K562 (cell line): Measurements from ENCODE around the gene KRTAP5-11. TPM values are rescaled to one million over a fixed set of nuclear protein-coding genes. Genes with fewer than 3 reads are reported as not detected.
"Not testable (repeated sequence)": the region's sequence is repeated elsewhere in the genome, so short reads cannot be mapped to it uniquely, and the experiment has no call there.

Source experiments
- ATAC-seq: fragments of 200-7000 bp; cut with Tn5 transposase; 3 replicates; pipeline ENCODE4 v1.9.1; 2020; ENCODE audit warnings: moderate library complexity
- BruUV-seq: library from RNA; stranded (reverse); fragments of 400-500 nt; replicated peaks from 2 replicates; lab custom pipeline; 2021; lab: Mats Ljungman, UMichigan
- CTCF ChIA-PET: fragments of 300-600 bp; formaldehyde crosslinking; extraction: SDS; loops from one replicate; lab custom pipeline; 2021; ENCODE audit warnings: low intra/inter-chr PET ratio; lab: Yijun Ruan, JAX
- POLR2A ChIA-PET: fragments of 300-600, 350-650 bp; sonication (Branson Sonifier 250); formaldehyde crosslinking; extraction: SDS; loops from one replicate; lab custom pipeline; 2021; ENCODE audit warnings: antibody characterized with exemption, inconsistent platforms; lab: Yijun Ruan, JAX
- DNase-seq, 4 experiments: peaks; one replicate each; pipeline versions ENCODE4 v3.0.0 to v3.0.0-alpha.2; 2011 to 2018; ENCODE audit warnings: low spot score in 3 of 4, mixed read lengths in 3 of 4; ENCODE audit errors: extremely low read depth in 1 of 4
- FAIRE-seq: peaks from 2 replicates; lab custom pipeline; 2011; peaks lifted over from hg19 to GRCh38; lab: Jason Lieb, UNC
- H2AFZ ChIP-seq: 2 replicates; pipeline ENCODE4 v1.6.0; 2011; ENCODE audit warnings: low read depth, low read length, control low read depth, inconsistent platforms
- H3K27ac ChIP-seq: fragments of 200-600 bp; 3 replicates; pipeline ENCODE4 v1.8.0; 2011; ENCODE audit warnings: low read depth, mild to moderate bottlenecking, control low read depth, inconsistent platforms, low read length, moderate library complexity, mixed read lengths; ENCODE audit errors: extremely low read depth
- H3K27me3 ChIP-seq, 2 experiments: fragments of 300-600 bp in 1 of 2; 2 replicates in 1 of 2; 3 replicates in 1 of 2; pipeline versions ENCODE4 v1.6.0 to v1.8.0; 2011; ENCODE audit warnings: inconsistent platforms in 2 of 2, low read length in 2 of 2, mild to moderate bottlenecking in 1 of 2, mixed read lengths in 1 of 2, moderate library complexity in 1 of 2; ENCODE audit not compliant: control insufficient read depth in 2 of 2, insufficient read depth in 2 of 2
- H3K36me3 ChIP-seq: fragments of 300-600 bp; 3 replicates; pipeline ENCODE4 v1.8.0; 2011; ENCODE audit warnings: mild to moderate bottlenecking, low read length, inconsistent platforms; ENCODE audit not compliant: control insufficient read depth, insufficient read depth
- H3K4me1 ChIP-seq, 2 experiments: fragments of 200-600 bp in 1 of 2; replicated peaks in 1 of 2; 2 replicates in 1 of 2; 3 replicates in 1 of 2; pipeline versions ENCODE4 v1.5.1 to v1.8.0; 2011; ENCODE audit warnings: inconsistent platforms in 2 of 2, low read length in 2 of 2, mild to moderate bottlenecking in 1 of 2, mixed read lengths in 1 of 2, moderate library complexity in 1 of 2; ENCODE audit not compliant: control insufficient read depth in 2 of 2, insufficient read depth in 2 of 2
- H3K4me2 ChIP-seq: 2 replicates; pipeline ENCODE4 v1.6.1; 2011; ENCODE audit warnings: low read length, control low read depth, inconsistent platforms, mixed read lengths; ENCODE audit not compliant: insufficient read depth
- H3K4me3 ChIP-seq: fragments of 200-600 bp; sonication (generic), shearing (Covaris generic); 2 replicates; pipeline ENCODE4 v1.5.1; 2016; ENCODE audit warnings: control low read depth, inconsistent platforms
- H3K79me2 ChIP-seq: fragments of 200-600 bp; 3 replicates; pipeline ENCODE4 v1.8.0; 2011; ENCODE audit warnings: low read length, inconsistent platforms; ENCODE audit not compliant: control insufficient read depth, insufficient read depth
- H3K9ac ChIP-seq, 2 experiments: 2 replicates each; pipeline versions ENCODE4 v1.6.0 to v1.6.1; 2011; ENCODE audit warnings: low read depth in 2 of 2, low read length in 2 of 2, control low read depth in 1 of 2, inconsistent platforms in 1 of 2, mild to moderate bottlenecking in 1 of 2, mixed read lengths in 1 of 2; ENCODE audit not compliant: insufficient read depth in 1 of 2
- H3K9me1 ChIP-seq: one replicate; pipeline ENCODE4 v1.6.0; 2011; ENCODE audit warnings: inconsistent platforms, mild to moderate bottlenecking, low read length, moderate library complexity; ENCODE audit not compliant: control insufficient read depth, insufficient read depth
- H3K9me3 ChIP-seq: replicated peaks from 2 replicates; pipeline ENCODE4 v1.5.1; 2011; ENCODE audit warnings: low read depth, low read length, inconsistent platforms; ENCODE audit not compliant: control insufficient read depth, insufficient read depth
- H4K20me1 ChIP-seq: replicated peaks from 2 replicates; pipeline ENCODE4 v1.6.1; 2011; ENCODE audit warnings: low read length, inconsistent platforms, mixed read lengths; ENCODE audit not compliant: control insufficient read depth, insufficient read depth
- ETV6 ChIP-seq, 3 experiments: fragments of 150-350 bp in 1 of 3; sonication (generic) in 1 of 3; formaldehyde crosslinking in 1 of 3; IDR thresholded peaks; 2 replicates each; pipeline versions ENCODE4 v1.6.1 to v1.8.0; 2014 to 2022; ENCODE audit warnings: borderline replicate concordance in 2 of 3, low read depth in 2 of 3, antibody characterized with exemption in 1 of 3, low read length in 1 of 3, mild to moderate bottlenecking in 1 of 3, missing genetic modification reagents in 1 of 3
- FOXK1 ChIP-seq: sonication (generic); formaldehyde crosslinking; IDR thresholded peaks from 2 replicates; pipeline ENCODE4 v1.8.0; 2022; ENCODE audit warnings: missing genetic modification reagents, mild to moderate bottlenecking, borderline replicate concordance
- MAFK ChIP-seq: IDR thresholded peaks from 2 replicates; pipeline ENCODE4 v1.6.1; 2011; ENCODE audit warnings: low read length, improper control_type of control experiment
- MTF1 ChIP-seq: fragments of 250-450 bp; sonication (Bioruptor Pico); IDR thresholded peaks from 2 replicates; pipeline ENCODE4 v1.9.0; 2021; ENCODE audit warnings: moderate library complexity, mild to moderate bottlenecking, inconsistent platforms, borderline replicate concordance
- SMARCA4 ChIP-seq: fragments of 450-650 bp; IDR thresholded peaks from 2 replicates; pipeline ENCODE4 v1.6.1; 2016
- WGBS: fragments of 100-300 bp; shearing (Covaris generic); methylation state at CpG from one replicate; pipeline ENCODE4 v1.1.6; 2016; ENCODE audit warnings: low coverage, mixed read lengths; ENCODE audit not compliant: insufficient coverage; ENCODE audit errors: missing lambda C conversion rate; 5-methylcytosine and 5-hydroxymethylcytosine counted together
- in situ Hi-C: fragments of 300-500 bp; cut with MboI; formaldehyde crosslinking; loops from 4 replicates; pipeline ENCODE4 v1.15.0; 2018; ENCODE audit warnings: inconsistent platforms, mixed read lengths
- intact Hi-C: fragments of 100-400 bp; cut with micrococcal nuclease; formaldehyde crosslinking; loops from 2 replicates; pipeline ENCODE4 v1.14.2; 2022
- polyA plus RNA-seq, 8 experiments: library from polyadenylated mRNA; depleted of rRNA in 4 of 8; stranded (reverse) in 5 of 8; unstranded in 3 of 8; fragments of >200 nt; fragmentation: Nextera tagmentation in 2 of 8; fragmentation: Illumina TruSeq in 1 of 8; extraction: Ambion mirVana in 2 of 8; extraction: Trizol in 1 of 8; gene quantifications; 2 replicates each; pipeline versions ENCODE4 v1.2.1 to v1.2.3, GENCODE V29; 2011 to 2014; ENCODE audit warnings: inconsistent platforms in 1 of 8, missing spikeins in 1 of 8
- total RNA-seq, 7 experiments: library from RNA; depleted of rRNA in 6 of 7; stranded (reverse); fragments of >200 nt in 6 of 7; fragmentation: Illumina TruSeq in 2 of 7; extraction: Trizol in 2 of 7; gene quantifications; 2 replicates each; pipeline versions ENCODE4 v1.2.1 to v1.2.3, GENCODE V29; 2011 to 2021; ENCODE audit warnings: low replicate concordance in 1 of 7

The KRTAP5-11 gene
- total and polyA plus RNA-seq, 9 of the 15 experiments (the other 6 are each of a cell fraction or from before 2014, with no cell fraction given): not detected

DNA sequence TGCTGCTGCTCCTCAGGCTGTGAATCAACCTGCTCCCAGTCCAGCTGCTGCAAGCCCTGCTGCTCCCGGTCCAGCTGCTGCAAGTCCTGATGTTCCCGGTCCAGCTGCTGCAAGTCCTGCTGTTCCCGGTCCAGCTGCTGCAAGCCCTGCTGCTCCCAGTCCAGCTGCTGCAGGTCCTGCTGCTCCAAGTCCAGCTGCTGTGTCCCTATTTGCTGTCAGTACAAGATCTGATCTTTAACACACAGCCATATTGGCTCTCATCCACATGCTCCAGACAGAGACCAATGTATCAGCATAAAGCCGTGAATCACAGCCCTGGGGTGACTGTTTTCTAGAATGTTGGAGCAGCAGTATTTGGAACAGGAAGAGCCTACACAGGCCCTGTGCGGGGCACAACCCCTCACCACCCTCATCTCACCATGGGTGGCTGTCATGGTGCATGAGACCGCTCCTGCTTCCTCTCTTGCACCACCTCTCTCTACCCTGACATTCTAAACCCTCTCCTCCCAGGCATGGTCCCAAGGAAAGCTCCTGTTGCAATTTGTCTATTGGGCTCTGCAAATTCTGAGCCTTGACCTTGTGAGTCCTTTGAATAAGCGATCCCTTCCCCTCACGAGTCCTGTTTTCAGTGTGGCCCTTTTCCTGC lies 13.8 kb downstream of the KRTAP5-11 start:
- no peak overlapping the region for H3K4me3 ChIP-seq
- H3K27me3 ChIP-seq: peaks cover 21 to 63% of the 10 kb centered on the region in 2 experiments
- no peaks in the 10 kb centered on the region for H3K9me3 ChIP-seq
- H3K79me2 ChIP-seq: no peaks in the 10 kb centered on the region
- CTCF ChIA-PET: no interaction called here
- 0% methylated on average over 8 of the region's 8 CpGs for WGBS
- H3K4me1 ChIP-seq: no peaks in the 10 kb centered on the region
- DNase-seq (no peak), ATAC-seq (no peak), FAIRE-seq (no peak)
- POLR2A ChIA-PET: no interaction called here
- in situ Hi-C loops (no loop called here), intact Hi-C loops (no loop called here)
- no peak overlapping the region for H2AFZ ChIP-seq
- H3K36me3 ChIP-seq: no peaks in the 10 kb centered on the region
- H3K4me2 ChIP-seq: no peak overlapping the region
- H4K20me1 ChIP-seq: no peaks in the 10 kb centered on the region
- no peaks in the 10 kb centered on the region for H3K9me1 ChIP-seq
- H3K9ac ChIP-seq: no peak overlapping the region
- no TSS peak for BruUV-seq
- no peak overlapping the region for H3K27ac ChIP-seq
- TF ChIP-seq MAFK (no peak), ETV6 (IDR thresholded peaks at IDR 0.05; ENCODE audit: borderline replicate concordance in 1 of 2, low read depth in 2 of 2, low read length in 1 of 2) (no peak), ETV6 (CRISPR knock-in tag; IDR thresholded peaks at IDR 0.05; ENCODE audit: borderline replicate concordance) (no peak), SMARCA4 (no peak), FOXK1 (no peak), MTF1 (CRISPR knock-in tag) (no peak)

DNA sequence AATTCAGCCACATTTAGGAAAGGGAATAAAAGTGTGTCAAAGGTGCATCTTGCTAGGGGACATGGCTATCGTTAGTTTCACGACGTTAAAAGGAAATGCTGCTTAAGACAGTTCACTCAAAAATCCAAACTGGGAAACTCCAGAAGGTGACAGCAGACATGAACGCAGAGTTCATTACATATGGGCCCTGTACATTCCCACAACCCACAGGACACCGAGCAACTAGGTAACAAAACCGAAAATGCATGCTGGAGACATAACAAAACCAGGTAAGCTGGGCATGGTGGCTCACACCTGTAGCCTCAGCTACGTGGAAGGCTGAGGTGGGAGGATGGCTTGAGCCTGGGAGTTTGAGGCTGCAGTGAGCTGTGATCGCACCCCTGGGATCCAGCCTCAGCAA lies 15.0 kb downstream of the KRTAP5-11 start:
- DNase-seq, ATAC-seq, H3K27ac ChIP-seq, intact Hi-C loops, H3K9ac ChIP-seq, BruUV-seq, H3K4me3 ChIP-seq, H2AFZ ChIP-seq, in situ Hi-C loops, CTCF ChIA-PET, H3K9me1 ChIP-seq, FAIRE-seq, H3K79me2 ChIP-seq, H3K4me1 ChIP-seq, H3K4me2 ChIP-seq, H3K36me3 ChIP-seq, POLR2A ChIA-PET, H4K20me1 ChIP-seq, H3K9me3 ChIP-seq: not testable (repeated sequence)
- WGBS: 0% methylated on average over 8 of the region's 8 CpGs
- H3K27me3 ChIP-seq: peaks cover 16 to 56% of the 10 kb centered on the region in 2 experiments

DNA sequence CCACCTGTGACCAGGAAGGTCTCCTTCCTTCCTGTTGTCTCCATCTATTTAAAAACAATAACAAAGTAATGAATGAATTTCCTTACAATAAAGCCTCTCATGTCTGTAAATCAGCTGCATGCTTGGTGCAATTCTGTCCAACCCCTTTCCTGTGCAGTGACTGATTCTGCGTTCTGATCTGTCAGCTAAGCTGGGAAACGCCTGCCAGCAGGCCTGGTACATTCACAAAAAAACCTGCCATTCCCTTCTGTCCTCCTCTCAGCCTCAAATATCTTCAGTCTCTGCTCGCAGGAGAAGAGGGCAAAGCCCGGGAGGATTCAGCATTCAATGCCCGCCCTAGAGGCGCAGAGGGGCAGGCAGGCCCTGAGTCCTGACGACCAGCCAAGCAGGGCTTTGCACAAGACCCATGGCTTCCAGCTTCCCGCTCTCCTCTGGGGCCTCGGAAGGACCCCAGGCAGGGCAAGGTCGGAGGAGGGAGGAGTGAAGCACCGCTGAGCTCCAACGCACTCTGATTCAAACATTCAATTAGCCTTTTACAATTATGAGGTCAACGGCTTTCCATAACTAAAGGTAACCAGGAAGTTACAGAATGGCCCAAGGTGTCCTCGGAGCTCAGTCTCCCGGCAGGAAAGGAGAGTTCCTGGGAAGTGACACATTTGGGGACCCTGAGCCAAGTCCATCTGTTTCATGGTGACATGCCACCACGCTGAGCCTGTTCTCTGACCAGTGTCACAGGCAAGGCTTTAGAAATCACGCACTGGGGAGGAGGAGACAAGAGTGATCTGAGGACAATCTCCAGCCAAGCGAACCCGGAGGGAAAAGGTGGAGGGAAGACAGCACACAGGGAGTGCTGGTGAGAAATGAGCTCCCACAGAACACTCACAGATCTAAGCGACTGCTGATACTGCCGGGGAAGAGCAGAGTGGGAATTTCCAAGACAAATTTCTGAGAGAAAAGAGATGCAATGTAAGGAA lies 15.8 kb downstream of the KRTAP5-11 start:
- BruUV-seq, FAIRE-seq, intact Hi-C loops, H3K9me1 ChIP-seq, H3K4me2 ChIP-seq, CTCF ChIA-PET, H2AFZ ChIP-seq, POLR2A ChIA-PET, H3K4me1 ChIP-seq, H3K9ac ChIP-seq, H3K27ac ChIP-seq, H3K4me3 ChIP-seq, ATAC-seq, H3K79me2 ChIP-seq, in situ Hi-C loops, H4K20me1 ChIP-seq, H3K36me3 ChIP-seq, DNase-seq, H3K9me3 ChIP-seq: not testable (repeated sequence)
- peaks cover 14 to 49% of the 10 kb centered on the region in 2 experiments; a peak in 4 of 5 replicates for H3K27me3 ChIP-seq
- 2% methylated on average over 12 of the region's 21 CpGs for WGBS
